ENCODE data around the gene DNAJA4. TPM values are rescaled to one million over a fixed set of nuclear protein-coding genes. Genes with fewer than 3 reads are reported as not detected.

DNAJA4 gene
- polyA plus RNA-seq, 1 of the 3 experiments (the other 2 are of a cell fraction) = 0.03 TPM

DNA sequence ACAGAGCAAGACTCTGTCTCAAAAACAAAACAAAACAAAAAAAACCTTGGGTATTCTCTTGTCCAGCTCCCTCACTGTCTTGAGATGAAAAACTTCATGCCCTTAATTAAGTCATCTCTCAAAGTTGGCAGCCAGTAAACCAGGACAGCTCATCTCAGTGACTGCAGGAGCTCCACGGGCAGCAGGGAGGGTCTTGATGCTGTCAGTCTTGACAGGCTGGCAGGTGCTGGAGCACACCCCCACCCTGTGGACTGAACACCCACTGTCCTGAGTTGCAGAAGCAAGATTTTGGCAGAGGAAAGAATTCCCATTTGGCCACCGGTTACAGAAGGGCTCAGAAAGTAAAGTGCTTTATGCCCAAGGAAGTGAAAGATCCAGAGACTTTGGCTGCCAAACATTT lies 8.0 kb downstream of the DNAJA4 start:
- DNase-seq = no peak
- Histone ChIP-seq H3K4me3 (ENCODE audit: low read depth in 2 of 2, low read length in 1 of 2) (no peak overlapping the region), H3K79me2 (ENCODE audit: insufficient read depth) (no peaks in the 10 kb centered on the region), H2AFZ (ENCODE audit: low read depth) (no peak overlapping the region), H3K27ac (ENCODE audit: low read depth in 2 of 2, low read length in 1 of 2) (no peak overlapping the region), H3K4me1 (ENCODE audit: control insufficient read depth in 1 of 2, insufficient read depth in 2 of 2, low read depth in 1 of 2, low read length in 1 of 2) (peaks cover 0 to 6% of the 10 kb centered on the region in 2 experiments; a peak in 1 of 4 replicates), H3K4me2 (no peak overlapping the region), H3K9ac (no peak overlapping the region), H3K9me3 (no peaks in the 10 kb centered on the region), H4K20me1 (ENCODE audit: insufficient read depth) (no peaks in the 10 kb centered on the region), H3K36me3 (replicated peaks in 1 of 2; ENCODE audit: control insufficient read depth in 1 of 2, insufficient read depth in 2 of 2, low read length in 1 of 2) (no peaks in the 10 kb centered on the region), H3K27me3 (ENCODE audit: insufficient read depth) (no peaks in the 10 kb centered on the region), H3K9me2 (no peaks in the 10 kb centered on the region), H3F3A (replicated peaks; ENCODE audit: insufficient read depth) (no peaks in the 10 kb centered on the region)
- CTCF ChIA-PET = interaction anchor here (0.6 to 1.3 kb wide), 4 partner anchors 9 to 156 kb away, joined by 3 read pairs; no protein-coding TSS in a partner anchor
- TF ChIP-seq RAD21 (IDR thresholded peaks at IDR 0.05; ENCODE audit: low read length) (no peak), PBX3 (IDR thresholded peaks at IDR 0.05) (no peak), EZH2phosphoT487 (IDR thresholded peaks at IDR 0.05; ENCODE audit: borderline replicate concordance, low read depth) (no peak), SIN3A (IDR thresholded peaks at IDR 0.05; ENCODE audit: borderline replicate concordance, low read depth, low read length) (no peak), TEAD4 (IDR thresholded peaks at IDR 0.05; ENCODE audit: borderline replicate concordance, insufficient read depth) (no peak), ZBTB33 (IDR thresholded peaks at IDR 0.05; ENCODE audit: borderline replicate concordance, low read depth) (no peak), EP300 (IDR thresholded peaks at IDR 0.05; ENCODE audit: borderline replicate concordance in 1 of 2, low read depth in 1 of 2, low read length in 1 of 2) (no peak), JUND (IDR thresholded peaks at IDR 0.05) (no peak), SMC3 (IDR thresholded peaks at IDR 0.05; ENCODE audit: low read depth, low read length) (no peak), TAF1 (IDR thresholded peaks at IDR 0.05; ENCODE audit: borderline replicate concordance, low read depth, low read length) (no peak)
- TF ChIP-seq, protein P1, sequence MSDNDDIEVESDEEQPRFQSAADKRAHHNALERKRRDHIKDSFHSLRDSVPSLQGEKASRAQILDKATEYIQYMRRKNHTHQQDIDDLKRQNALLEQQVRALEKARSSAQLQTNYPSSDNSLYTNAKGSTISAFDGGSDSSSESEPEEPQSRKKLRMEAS (IDR thresholded peaks at IDR 0.05; ENCODE audit: low read depth) = no peak
- 31% methylated on average over 2 of the region's 2 CpGs for WGBS (ENCODE audit: low lambda C conversion rate)
- POLR2A ChIA-PET = no interaction called here

- Histone ChIP-seq H4K20me1 (ENCODE audit: insufficient read depth) (no peaks in the 10 kb centered on the region), H3K27ac (ENCODE audit: low read depth in 2 of 2, low read length in 1 of 2) (no peak overlapping the region), H3K9me3 (no peaks in the 10 kb centered on the region), H3K4me2 (no peak overlapping the region), H3K36me3 (replicated peaks in 1 of 2; ENCODE audit: control insufficient read depth in 1 of 2, insufficient read depth in 2 of 2, low read length in 1 of 2) (no peaks in the 10 kb centered on the region), H2AFZ (ENCODE audit: low read depth) (no peak overlapping the region), H3F3A (replicated peaks; ENCODE audit: insufficient read depth) (no peaks in the 10 kb centered on the region), H3K4me3 (ENCODE audit: low read depth in 2 of 2, low read length in 1 of 2) (no peak overlapping the region), H3K4me1 (ENCODE audit: control insufficient read depth in 1 of 2, insufficient read depth in 2 of 2, low read depth in 1 of 2, low read length in 1 of 2) (peaks cover 0 to 6% of the 10 kb centered on the region in 2 experiments; a peak in 1 of 4 replicates), H3K9me2 (no peaks in the 10 kb centered on the region), H3K9ac (no peak overlapping the region), H3K79me2 (ENCODE audit: insufficient read depth) (no peaks in the 10 kb centered on the region), H3K27me3 (ENCODE audit: insufficient read depth) (no peaks in the 10 kb centered on the region)
- WGBS (ENCODE audit: low lambda C conversion rate) = 85% methylated on average over 3 of the region's 3 CpGs
- ChIA-PET CTCF (interaction anchor here (1.3 kb wide), 1 partner anchor 9 kb away, joined by 3 read pairs; no protein-coding TSS in a partner anchor), POLR2A (no interaction called here)
- no peak for DNase-seq
- TF ChIP-seq REST (IDR thresholded peaks at IDR 0.05; ENCODE audit: low read depth, low read length) (no peak), CTCF (IDR thresholded peaks at IDR 0.05) (no peak), MXI1 (IDR thresholded peaks at IDR 0.05; ENCODE audit: low read depth, low read length) (no peak), EZH2phosphoT487 (IDR thresholded peaks at IDR 0.05; ENCODE audit: borderline replicate concordance, low read depth) (no peak), GABPA (IDR thresholded peaks at IDR 0.05; ENCODE audit: low read depth) (no peak), POLR2AphosphoS5 (IDR thresholded peaks at IDR 0.05; ENCODE audit: low read depth, low read length) (no peak), ZBTB33 (IDR thresholded peaks at IDR 0.05; ENCODE audit: borderline replicate concordance, low read depth) (no peak)
Measured at GRCh38 chr15:78272776-78273175, 8.4 kb downstream of the DNAJA4 start.
